ENCODE data around the gene SLC35F5. TPM values are rescaled to one million over a fixed set of nuclear protein-coding genes. Genes with fewer than 3 reads are reported as not detected.
A peak's percentile ranks its signal among the peaks of the same experiment; 100 is the strongest.

Gene SLC35F5
- total and polyA plus RNA-seq, 2 experiments from 2014 or later, result 10.9 to 30.5 TPM

GRCh38 chr2:113705982-113706523 lies 50.4 kb downstream of the SLC35F5 start:
- H3K4me3 Mint-ChIP-seq, result no peak overlapping the region
- H3K36me3 ChIP-seq (ENCODE audit: insufficient read depth), result no peaks in the 10 kb centered on the region
- no peak overlapping the region for H3K27ac ChIP-seq (ENCODE audit: low read depth)
- H3K27me3 ChIP-seq (ENCODE audit: insufficient read depth), result no peaks in the 10 kb centered on the region
- DNase-seq (ENCODE audit: low spot score) (peak; percentile 4), ATAC-seq (no peak)
- TF ChIP-seq REST (IDR thresholded peaks at IDR 0.05; ENCODE audit: unreplicated experiment), result no peak
- no peak for TF ChIP-seq EZH2phosphoT487 (IDR thresholded peaks at IDR 0.05; ENCODE audit: unreplicated experiment)
- TF ChIP-seq POLR2AphosphoS5 (IDR thresholded peaks at IDR 0.05; ENCODE audit: low read depth), result no peak
- no peak for TF ChIP-seq NANOG (IDR thresholded peaks at IDR 0.05; ENCODE audit: borderline replicate concordance)
- no peak for TF ChIP-seq ZNF462 (CRISPR knock-in tag; IDR thresholded peaks at IDR 0.05)
- no peak for TF ChIP-seq CTCF (conservative IDR thresholded peaks at IDR 0.05; ENCODE audit: low read depth in 2 of 2)
- no peak for TF ChIP-seq JUNB (IDR thresholded peaks at IDR 0.05; ENCODE audit: unreplicated experiment)
- TF ChIP-seq ETS1 (IDR thresholded peaks at IDR 0.05), result no peak
- TF ChIP-seq ZNF114 (CRISPR knock-in tag; IDR thresholded peaks at IDR 0.05), result no peak
- TF ChIP-seq STAT1 (IDR thresholded peaks at IDR 0.05; ENCODE audit: unreplicated experiment), result no peak
- no peak for TF ChIP-seq CREB1 (CRISPR knock-in tag; IDR thresholded peaks at IDR 0.05; ENCODE audit: low read depth)
- TF ChIP-seq ZNF331 (CRISPR knock-in tag; IDR thresholded peaks at IDR 0.05; ENCODE audit: low read depth), result no peak
- H3K79me2 ChIP-seq (replicated peaks; ENCODE audit: insufficient read depth), result no peaks in the 10 kb centered on the region
- H3K27ac Mint-ChIP-seq, result no peak overlapping the region
- H3K9me2 ChIP-seq (ENCODE audit: insufficient read depth), result no peaks in the 10 kb centered on the region
- no peaks in the 10 kb centered on the region for H3F3A ChIP-seq (replicated peaks; ENCODE audit: low read depth)
- H3K9me3 Mint-ChIP-seq, result peaks cover 4% of the 10 kb centered on the region; the same call in 2 of the 3 replicates
- peaks cover 14% of the 10 kb centered on the region; the same call in 2 of the 3 replicates for H3K36me3 Mint-ChIP-seq (ENCODE audit: low read depth)
- no peak overlapping the region for H2AFZ ChIP-seq
- no peak overlapping the region for H3K4me3 ChIP-seq
- no peak overlapping the region for H3K4me2 ChIP-seq
- H3K4me1 ChIP-seq (ENCODE audit: insufficient read depth), result no peaks in the 10 kb centered on the region
- no peaks in the 10 kb centered on the region for H3K27me3 Mint-ChIP-seq (ENCODE audit: insufficient read depth, low read depth, poor library complexity)
- H3K4me1 Mint-ChIP-seq, result peaks cover 8% of the 10 kb centered on the region
- no peaks in the 10 kb centered on the region; the same call in 1 of the 2 replicates for H4K20me1 ChIP-seq (replicated peaks; ENCODE audit: insufficient read depth)

Measured in GM23338 (cell line).